ENCODE results near the gene HEPACAM. TPM values are rescaled to one million over a fixed set of nuclear protein-coding genes. Genes with fewer than 3 reads are reported as not detected.

The HEPACAM gene
- total RNA-seq, 2 donors from 2014 or later = 0.08 to 0.12 TPM

DNA sequence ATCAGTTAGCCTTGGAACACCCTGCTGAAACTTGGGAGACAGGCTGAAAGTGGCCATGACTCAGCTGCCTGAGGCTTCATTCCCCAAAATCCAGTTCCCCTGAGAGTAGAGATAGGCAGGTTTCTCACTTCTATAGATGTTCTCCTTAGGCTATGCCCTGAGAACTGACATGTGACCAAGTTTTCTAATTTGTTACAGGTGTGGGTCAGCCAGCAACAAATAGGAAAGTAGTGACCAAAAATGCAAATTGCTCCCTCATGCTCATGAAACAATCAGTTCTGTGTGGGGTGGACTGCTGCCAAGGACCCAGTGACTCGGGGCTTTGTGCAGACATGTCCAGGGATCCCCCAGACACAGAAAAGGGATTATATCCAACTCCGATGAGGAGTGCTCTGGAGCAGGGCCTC, 10.9 kb upstream of the HEPACAM start:
- TF ChIP-seq, protein P1, sequence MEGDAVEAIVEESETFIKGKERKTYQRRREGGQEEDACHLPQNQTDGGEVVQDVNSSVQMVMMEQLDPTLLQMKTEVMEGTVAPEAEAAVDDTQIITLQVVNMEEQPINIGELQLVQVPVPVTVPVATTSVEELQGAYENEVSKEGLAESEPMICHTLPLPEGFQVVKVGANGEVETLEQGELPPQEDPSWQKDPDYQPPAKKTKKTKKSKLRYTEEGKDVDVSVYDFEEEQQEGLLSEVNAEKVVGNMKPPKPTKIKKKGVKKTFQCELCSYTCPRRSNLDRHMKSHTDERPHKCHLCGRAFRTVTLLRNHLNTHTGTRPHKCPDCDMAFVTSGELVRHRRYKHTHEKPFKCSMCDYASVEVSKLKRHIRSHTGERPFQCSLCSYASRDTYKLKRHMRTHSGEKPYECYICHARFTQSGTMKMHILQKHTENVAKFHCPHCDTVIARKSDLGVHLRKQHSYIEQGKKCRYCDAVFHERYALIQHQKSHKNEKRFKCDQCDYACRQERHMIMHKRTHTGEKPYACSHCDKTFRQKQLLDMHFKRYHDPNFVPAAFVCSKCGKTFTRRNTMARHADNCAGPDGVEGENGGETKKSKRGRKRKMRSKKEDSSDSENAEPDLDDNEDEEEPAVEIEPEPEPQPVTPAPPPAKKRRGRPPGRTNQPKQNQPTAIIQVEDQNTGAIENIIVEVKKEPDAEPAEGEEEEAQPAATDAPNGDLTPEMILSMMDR (IDR thresholded peaks at IDR 0.05) = no peak
- H3K27ac ChIP-seq = no peak overlapping the region
- H3K4me1 ChIP-seq = no peaks in the 10 kb centered on the region
- H3K36me3 ChIP-seq = no peaks in the 10 kb centered on the region
- H3K4me3 ChIP-seq = no peak overlapping the region
- no peaks in the 10 kb centered on the region for H3K9me3 ChIP-seq
- no peak for DNase-seq
- no peak overlapping the region for H3K9ac ChIP-seq (ENCODE audit: low read depth in 2 of 2, low read length in 2 of 2)
- no peaks in the 10 kb centered on the region for H3K27me3 ChIP-seq
- intact Hi-C loops (cut with DNase I) = no loop called here

DNA sequence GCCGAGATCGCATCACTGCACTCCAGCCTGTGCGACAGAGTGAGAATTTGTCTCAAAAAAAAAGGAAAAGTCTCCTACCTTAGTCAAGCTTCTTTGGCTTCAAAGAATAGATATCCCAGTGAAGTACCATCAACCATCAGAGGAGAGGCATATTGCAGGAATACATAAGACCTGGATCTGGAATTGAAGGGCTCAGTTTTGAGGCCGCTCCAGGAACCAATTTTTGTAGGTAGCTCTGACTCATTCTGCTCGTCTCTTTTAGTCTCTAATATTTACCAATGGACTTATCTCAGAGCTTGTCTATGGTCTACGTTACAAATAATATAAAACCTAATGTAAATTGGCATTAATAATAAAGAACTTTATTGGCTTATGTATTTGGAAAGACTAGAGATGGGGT, 10.0 kb upstream of the HEPACAM start:
- TF ChIP-seq, protein P1 (IDR thresholded peaks at IDR 0.05) = no peak
- H3K9me3 ChIP-seq = no peaks in the 10 kb centered on the region

DNA sequence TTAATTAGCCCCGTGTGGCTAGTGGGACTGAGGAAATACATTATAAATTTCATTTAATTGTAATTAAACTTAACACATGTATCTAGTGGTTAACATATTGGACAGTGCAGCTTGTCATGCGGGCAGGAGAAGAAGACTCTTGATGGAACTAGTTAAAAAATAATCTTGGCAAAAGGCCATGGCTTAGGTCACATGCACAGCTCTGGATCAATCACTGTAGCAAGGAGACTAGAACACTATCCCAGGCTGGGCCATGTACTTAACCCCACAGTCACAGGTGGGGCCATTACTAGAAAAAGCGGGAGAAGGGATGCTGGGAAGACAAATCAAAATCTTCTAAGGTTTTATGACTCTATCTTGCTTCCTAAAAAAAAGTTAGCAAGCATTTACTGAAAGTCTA, 8.7 kb upstream of the HEPACAM start:
- TF ChIP-seq, protein P1 (IDR thresholded peaks at IDR 0.05) = no peak
- DNase-seq = no peak

More for the DNA sequence above, 10.0 kb upstream of the HEPACAM start:
- H3K4me1 ChIP-seq = no peaks in the 10 kb centered on the region
- H3K9ac ChIP-seq (ENCODE audit: low read depth in 2 of 2, low read length in 2 of 2) = no peak overlapping the region
- H3K27me3 ChIP-seq = no peaks in the 10 kb centered on the region
- H3K36me3 ChIP-seq = no peaks in the 10 kb centered on the region
- intact Hi-C loops (cut with DNase I) = no loop called here
- no peak overlapping the region for H3K4me3 ChIP-seq
- no peak overlapping the region for H3K27ac ChIP-seq
- DNase-seq = no peak

DNA sequence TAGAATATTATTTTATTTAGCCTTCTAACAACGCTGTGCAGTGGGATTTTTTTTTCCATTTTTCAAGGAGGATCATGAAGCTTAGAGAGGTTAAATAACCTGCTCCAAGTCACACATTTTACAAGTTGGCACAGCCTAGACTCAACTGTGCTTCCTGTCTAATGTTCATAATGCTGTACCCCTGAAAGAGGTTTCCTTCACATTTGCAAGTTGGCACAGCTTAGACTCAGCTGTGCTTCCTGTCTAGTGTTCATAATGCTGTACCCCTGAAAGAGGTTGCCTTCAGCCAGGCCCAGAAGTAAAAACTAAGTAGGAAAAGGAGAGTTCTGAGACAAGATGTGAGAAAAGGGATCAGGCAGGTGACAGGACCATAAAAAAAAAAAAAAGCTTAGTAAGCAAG, 7.9 kb upstream of the HEPACAM start:
- H3K9ac ChIP-seq (ENCODE audit: low read depth in 2 of 2, low read length in 2 of 2) = no peak overlapping the region
- intact Hi-C loops (cut with DNase I) = no loop called here

More for the DNA sequence above, 8.7 kb upstream of the HEPACAM start:
- H3K27me3 ChIP-seq = no peaks in the 10 kb centered on the region
- H3K9ac ChIP-seq (ENCODE audit: low read depth in 2 of 2, low read length in 2 of 2) = no peak overlapping the region
- no peaks in the 10 kb centered on the region for H3K36me3 ChIP-seq
- H3K4me3 ChIP-seq = no peak overlapping the region
- no peak overlapping the region for H3K27ac ChIP-seq
- H3K9me3 ChIP-seq = no peaks in the 10 kb centered on the region
- H3K4me1 ChIP-seq = no peaks in the 10 kb centered on the region
- intact Hi-C loops (cut with DNase I) = no loop called here

DNA sequence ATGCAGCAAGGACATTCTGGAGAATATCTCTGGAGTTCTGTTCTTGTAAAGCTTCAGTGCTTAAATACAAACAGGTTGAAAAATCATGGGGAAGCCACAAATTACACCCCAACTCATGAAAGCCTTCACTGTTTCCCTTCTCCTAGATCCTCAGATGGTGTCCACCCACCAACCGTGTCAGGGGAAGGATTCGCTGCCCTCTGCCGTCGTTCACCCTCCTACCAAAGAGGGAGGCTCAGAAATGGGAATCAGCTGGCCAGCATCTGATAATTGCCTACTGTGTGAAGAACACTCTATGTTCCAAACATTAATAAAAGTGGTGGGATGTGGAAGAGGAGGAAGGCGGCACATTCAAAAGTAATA, 7.4 kb upstream of the HEPACAM start:
- no peaks in the 10 kb centered on the region for H3K27me3 ChIP-seq
- no peaks in the 10 kb centered on the region for H3K4me1 ChIP-seq
- H3K4me3 ChIP-seq = no peak overlapping the region
- no peak overlapping the region for H3K9ac ChIP-seq (ENCODE audit: low read depth in 2 of 2, low read length in 2 of 2)
- no peak for DNase-seq
- H3K36me3 ChIP-seq = no peaks in the 10 kb centered on the region
- intact Hi-C loops (cut with DNase I) = no loop called here
- TF ChIP-seq, protein P1 (IDR thresholded peaks at IDR 0.05) = no peak
- no peak overlapping the region for H3K27ac ChIP-seq
- no peaks in the 10 kb centered on the region for H3K9me3 ChIP-seq

More for the DNA sequence above, 7.9 kb upstream of the HEPACAM start:
- Histone ChIP-seq H3K27ac (no peak overlapping the region), H3K4me3 (no peak overlapping the region), H3K27me3 (no peaks in the 10 kb centered on the region), H3K9me3 (no peaks in the 10 kb centered on the region), H3K36me3 (no peaks in the 10 kb centered on the region), H3K4me1 (no peaks in the 10 kb centered on the region)
- DNase-seq = no peak
- TF ChIP-seq, protein P1 (IDR thresholded peaks at IDR 0.05) = no peak
